Keratinocyte (primary cell): Measurements from ENCODE around the gene GPRC5B. TPM values are rescaled to one million over a fixed set of nuclear protein-coding genes. Genes with fewer than 3 reads are reported as not detected.

ENCODE experiments used
- DNase-seq: peaks from one replicate; pipeline ENCODE4 v3.0.0-alpha.2; 2011; ENCODE audit warnings: low read depth, missing footprints, low spot score
- FAIRE-seq: peaks from 2 replicates; lab custom pipeline; 2011; peaks lifted over from hg19 to GRCh38; lab: Jason Lieb, UNC
- H2AFZ ChIP-seq: 2 replicates; pipeline ENCODE4 v1.6.0; 2012; ENCODE audit warnings: low read length, control low read depth, inconsistent platforms; ENCODE audit not compliant: control insufficient read depth
- H3K27ac ChIP-seq: 2 replicates; pipeline ENCODE4 v1.5.1; 2011; ENCODE audit warnings: low read length; ENCODE audit not compliant: control insufficient read depth, insufficient read depth
- H3K27me3 ChIP-seq: 3 replicates; pipeline ENCODE4 v1.6.0; 2011; ENCODE audit warnings: low read length; ENCODE audit not compliant: control insufficient read depth, insufficient read depth; ENCODE audit errors: extremely low read depth
- H3K36me3 ChIP-seq, 2 experiments: 2 replicates in 1 of 2; 3 replicates in 1 of 2; pipeline ENCODE4 v1.5.1; 2011; ENCODE audit warnings: low read length in 2 of 2, mild to moderate bottlenecking in 1 of 2; ENCODE audit not compliant: control insufficient read depth in 2 of 2, insufficient read depth in 2 of 2; ENCODE audit errors: extremely low read depth in 1 of 2
- H3K4me1 ChIP-seq: 3 replicates; pipeline ENCODE4 v1.5.1; 2011; ENCODE audit warnings: low read length; ENCODE audit not compliant: control insufficient read depth, insufficient read depth; ENCODE audit errors: extremely low read depth
- H3K4me2 ChIP-seq: 3 replicates; pipeline ENCODE4 v1.6.0; 2011; ENCODE audit warnings: low read depth, low read length; ENCODE audit not compliant: control insufficient read depth, insufficient read depth; ENCODE audit errors: extremely low read depth
- H3K4me3 ChIP-seq, 3 experiments: fragments of 200-600 bp in 1 of 3; sonication (generic) in 1 of 3; 2 replicates in 2 of 3; 3 replicates in 1 of 3; pipeline ENCODE4 v1.5.1; 2011 to 2016; ENCODE audit warnings: low read length in 3 of 3, mild to moderate bottlenecking in 3 of 3, control low read depth in 2 of 3, inconsistent platforms in 1 of 3, low read depth in 1 of 3, mixed read lengths in 1 of 3, mixed run types in 1 of 3, moderate library complexity in 1 of 3; ENCODE audit not compliant: control insufficient read depth in 2 of 3, insufficient read depth in 2 of 3; ENCODE audit errors: extremely low read depth in 1 of 3
- H3K79me2 ChIP-seq: 2 replicates; pipeline ENCODE4 v1.6.0; 2012; ENCODE audit warnings: low read length; ENCODE audit not compliant: control insufficient read depth, insufficient read depth
- H3K9ac ChIP-seq: 3 replicates; pipeline ENCODE4 v1.6.0; 2011; ENCODE audit warnings: low read length; ENCODE audit not compliant: control insufficient read depth, insufficient read depth; ENCODE audit errors: extremely low read depth
- H3K9me1 ChIP-seq: 3 replicates; pipeline ENCODE4 v1.6.0; 2011; ENCODE audit warnings: low read length; ENCODE audit not compliant: control insufficient read depth, insufficient read depth; ENCODE audit errors: extremely low read depth
- H3K9me3 ChIP-seq: 2 replicates; pipeline ENCODE4 v1.5.1; 2012; ENCODE audit warnings: low read depth, low read length; ENCODE audit not compliant: control insufficient read depth
- H4K20me1 ChIP-seq: 3 replicates; pipeline ENCODE4 v1.6.0; 2011; ENCODE audit warnings: low read length; ENCODE audit not compliant: control insufficient read depth, insufficient read depth; ENCODE audit errors: extremely low read depth
- CTCF ChIP-seq, 3 experiments: IDR thresholded peaks in 1 of 3; conservative IDR thresholded peaks in 1 of 3; optimal IDR thresholded peaks in 1 of 3; 2 replicates in 2 of 3; 3 replicates in 1 of 3; pipeline versions ENCODE3 to v1.5.1; 2011; ENCODE audit warnings: low read length in 3 of 3, mild to moderate bottlenecking in 3 of 3, moderate library complexity in 2 of 3, control low read depth in 1 of 3, inconsistent platforms in 1 of 3; ENCODE audit not compliant: insufficient read depth in 2 of 3; ENCODE audit errors: extremely low read depth in 1 of 3
- EZH2 ChIP-seq: IDR thresholded peaks from one replicate; pipeline ENCODE4 v1.6.1; 2012; ENCODE audit warnings: inconsistent platforms, mild to moderate bottlenecking, low read length, moderate library complexity
- dilution Hi-C: fragments of 300-500 bp; cut with MboI; formaldehyde crosslinking; loops from one replicate; pipeline ENCODE4 v1.7.0; 2020; ENCODE audit warnings: low sequenced_read_pairs; ENCODE audit not compliant: extremely low pct_ligation_motif_present
- polyA plus RNA-seq, 5 experiments: library from polyadenylated mRNA; depleted of rRNA in 3 of 5; stranded (reverse) in 3 of 5; stranded (forward) in 1 of 5; unstranded in 1 of 5; fragments of >200 nt; gene quantifications; 1 replicate in 1 of 5; 2 replicates in 3 of 5; 3 replicates in 1 of 5; pipeline versions ENCODE4 v1.2.1 to v1.2.3, GENCODE V29; 2011 to 2012; ENCODE audit warnings: missing spikeins in 2 of 5, low read depth in 1 of 5, low replicate concordance in 1 of 5

GPRC5B gene
- polyA plus RNA-seq, 1 donor (not counting 4 experiments of a cell fraction or from before 2014, with no cell fraction given) = 0.03 TPM

DNA sequence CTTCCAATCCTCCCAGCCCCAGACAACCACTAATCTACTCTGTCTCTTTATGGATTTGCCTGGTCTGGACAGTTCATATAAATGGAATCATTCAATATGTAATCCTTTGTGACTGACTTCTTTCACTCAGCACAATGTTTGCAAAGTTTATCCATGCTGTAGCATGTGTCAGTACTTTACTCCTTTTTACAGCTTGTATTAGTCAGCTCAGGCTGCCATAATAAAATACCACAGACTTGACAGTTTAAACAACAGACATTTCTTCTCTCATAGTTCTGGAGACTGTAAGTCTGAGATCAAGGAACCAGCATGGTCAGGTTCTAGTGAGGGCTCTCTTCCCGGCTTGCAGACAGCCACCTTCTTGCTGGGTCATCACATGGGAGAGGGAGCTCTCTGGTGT lies 41.3 kb downstream of the GPRC5B start:
- no peak for FAIRE-seq
- no peaks in the 10 kb centered on the region for H3K36me3 ChIP-seq
- dilution Hi-C loops = no loop called here

DNA sequence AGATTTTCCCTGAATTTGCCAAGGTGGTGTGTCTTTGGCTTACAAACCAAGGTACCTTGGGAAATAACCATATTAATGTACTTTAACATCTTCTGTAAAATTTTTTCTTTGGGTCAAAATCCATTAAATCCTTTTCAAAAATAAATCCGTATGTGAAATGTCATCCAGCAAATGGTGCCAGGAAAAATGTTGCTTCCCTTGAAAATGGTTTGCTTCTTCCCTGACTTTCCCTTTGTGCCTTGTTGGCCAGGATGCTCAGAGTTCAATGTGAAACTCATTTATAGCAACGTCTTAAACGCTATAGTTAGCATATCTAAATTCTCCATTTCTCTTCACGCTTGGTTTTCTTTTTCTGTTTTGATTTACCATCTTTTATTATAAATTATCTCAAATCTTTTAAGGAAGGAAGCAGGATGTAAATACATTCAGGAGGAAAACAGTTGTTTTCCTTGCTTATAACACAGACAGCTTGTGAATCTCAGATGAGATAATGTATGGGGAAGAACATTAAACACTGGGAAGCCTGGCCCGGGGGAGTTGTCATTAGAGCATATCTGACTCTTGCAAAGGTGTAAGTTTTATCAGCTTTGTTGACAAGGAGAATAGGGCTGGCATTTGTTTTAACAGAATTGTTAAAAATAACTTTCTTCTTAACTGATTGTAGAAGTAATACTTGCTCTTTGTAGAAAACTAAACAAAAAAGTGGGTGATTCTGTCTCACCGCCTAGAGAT lies 42.1 kb downstream of the GPRC5B start:
- dilution Hi-C loops = no loop called here
- Histone ChIP-seq H2AFZ (no peak overlapping the region), H3K9me1 (no peaks in the 10 kb centered on the region), H3K4me3 (no peak overlapping the region), H4K20me1 (no peaks in the 10 kb centered on the region), H3K36me3 (no peaks in the 10 kb centered on the region), H3K9me3 (no peaks in the 10 kb centered on the region), H3K9ac (no peak overlapping the region), H3K79me2 (no peaks in the 10 kb centered on the region), H3K4me2 (no peak overlapping the region), H3K27ac (no peak overlapping the region), H3K4me1 (no peaks in the 10 kb centered on the region), H3K27me3 (no peaks in the 10 kb centered on the region)
- DNase-seq (no peak), FAIRE-seq (no peak)
- TF ChIP-seq CTCF (optimal IDR thresholded peaks at IDR 0.05 in 1 of 3, IDR thresholded peaks at IDR 0.05 in 1 of 3, conservative IDR thresholded peaks at IDR 0.05 in 1 of 3; ENCODE audit: extremely low read depth in 1 of 3, insufficient read depth in 2 of 3, low read length in 3 of 3) (no peak), EZH2 (no peak)

More for the DNA sequence above, 41.3 kb downstream of the GPRC5B start:
- Histone ChIP-seq H3K9me1 (no peaks in the 10 kb centered on the region), H3K79me2 (no peaks in the 10 kb centered on the region), H3K27me3 (no peaks in the 10 kb centered on the region), H2AFZ (no peak overlapping the region), H3K27ac (no peak overlapping the region), H4K20me1 (no peaks in the 10 kb centered on the region), H3K9ac (no peak overlapping the region), H3K9me3 (no peaks in the 10 kb centered on the region), H3K4me3 (no peak overlapping the region), H3K4me1 (no peaks in the 10 kb centered on the region), H3K4me2 (no peak overlapping the region)
- no peak for DNase-seq
- no peak for TF ChIP-seq EZH2
- no peak for TF ChIP-seq CTCF (optimal IDR thresholded peaks at IDR 0.05 in 1 of 3, IDR thresholded peaks at IDR 0.05 in 1 of 3, conservative IDR thresholded peaks at IDR 0.05 in 1 of 3; ENCODE audit: extremely low read depth in 1 of 3, insufficient read depth in 2 of 3, low read length in 3 of 3)
